Measurements from ENCODE around the gene FAM89A.

- TF ChIP-seq POLR2A (IDR thresholded peaks at IDR 0.05; ENCODE audit: low read length) (no peak), GATA1 (IDR thresholded peaks at IDR 0.05; ENCODE audit: low read depth, low read length) (no peak)
These were observed 19.6 kb upstream of the FAM89A start for GRCh38 chr1:231059566-231060193.
